ENCODE results near the gene B4GALNT1. TPM values are rescaled to one million over a fixed set of nuclear protein-coding genes. Genes with fewer than 3 reads are reported as not detected.

Gene B4GALNT1
- polyA plus RNA-seq, 1 donor = 1.9 TPM

DNA sequence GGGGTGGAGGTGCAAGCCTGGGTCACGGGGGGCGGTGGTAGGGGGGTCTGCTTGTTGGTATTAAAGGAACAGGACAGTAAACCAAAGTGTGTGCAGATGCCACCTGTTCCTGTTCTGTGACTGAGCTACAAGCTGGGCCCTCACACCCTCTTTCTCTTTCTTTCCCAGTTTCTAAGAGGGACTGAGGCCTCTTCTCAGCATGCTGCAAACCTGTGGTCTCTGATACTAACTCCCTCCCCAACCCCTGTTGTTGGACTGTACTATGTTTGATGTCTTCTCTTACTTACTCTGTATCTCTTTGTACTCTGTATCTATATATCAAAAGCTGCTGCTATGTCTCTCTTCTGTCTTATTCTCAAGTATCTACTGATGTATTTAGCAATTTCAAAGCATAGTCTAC, 49.0 kb downstream of the B4GALNT1 start:
- no peak for DNase-seq

DNA sequence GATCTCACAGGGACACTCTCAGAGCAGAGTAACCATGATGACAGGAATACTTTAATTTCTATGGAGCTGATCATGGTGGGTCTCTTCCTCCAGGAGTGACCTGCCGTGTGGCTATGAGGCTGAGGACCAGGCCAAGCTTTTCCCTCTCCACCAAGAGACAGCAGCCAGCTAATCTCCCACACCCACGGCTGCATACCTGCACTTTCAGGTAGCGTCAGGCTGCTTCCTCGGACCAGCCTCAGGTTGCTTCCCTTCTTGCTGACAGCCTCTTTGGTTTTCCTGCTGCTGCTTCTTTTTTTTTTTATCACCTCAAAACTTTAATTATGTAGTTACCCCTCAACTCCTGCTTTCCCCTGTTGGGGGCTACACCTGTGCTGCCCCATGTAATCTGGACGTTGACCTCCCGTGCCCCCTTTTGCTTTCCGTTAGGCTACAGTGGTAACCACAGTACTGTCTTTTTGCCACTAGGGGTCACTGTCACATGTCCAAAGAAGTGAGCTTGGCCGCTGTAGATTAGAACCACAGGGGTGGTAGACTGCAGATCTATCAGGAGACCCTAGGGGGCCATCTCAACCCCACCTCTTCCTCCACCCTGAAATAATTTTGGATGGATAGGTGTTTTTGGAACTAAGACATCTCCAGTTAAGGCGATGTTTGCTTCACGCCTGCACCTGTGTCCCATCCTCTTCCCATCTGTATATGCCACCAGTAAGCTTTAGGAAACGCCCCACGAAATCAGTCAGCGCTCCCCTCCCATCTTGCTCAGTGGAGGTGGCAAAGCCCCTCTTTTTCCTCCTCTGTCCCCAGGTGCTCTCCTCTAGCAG, 49.8 kb downstream of the B4GALNT1 start:
- DNase-seq = peak; percentile 77

DNA sequence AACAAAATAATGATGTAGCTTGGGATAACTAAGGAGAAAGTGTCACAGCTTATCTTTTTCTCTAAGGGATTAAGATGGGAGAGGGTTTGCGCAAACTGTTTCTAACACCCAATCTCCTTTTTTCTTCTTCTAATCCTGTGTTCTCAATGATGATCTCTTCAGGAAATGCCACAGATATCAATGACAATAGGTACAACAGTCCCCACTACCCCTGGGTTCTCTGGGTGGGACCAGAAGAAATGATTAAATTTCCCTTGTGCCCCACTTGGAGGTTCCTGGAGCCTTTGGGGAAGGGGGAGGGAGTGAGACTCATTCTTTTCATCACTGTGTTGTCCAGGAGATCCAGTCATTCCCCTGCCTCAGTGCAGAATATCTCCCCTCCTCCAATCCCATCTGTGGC, 50.6 kb downstream of the B4GALNT1 start:
- DNase-seq = no peak

DNA sequence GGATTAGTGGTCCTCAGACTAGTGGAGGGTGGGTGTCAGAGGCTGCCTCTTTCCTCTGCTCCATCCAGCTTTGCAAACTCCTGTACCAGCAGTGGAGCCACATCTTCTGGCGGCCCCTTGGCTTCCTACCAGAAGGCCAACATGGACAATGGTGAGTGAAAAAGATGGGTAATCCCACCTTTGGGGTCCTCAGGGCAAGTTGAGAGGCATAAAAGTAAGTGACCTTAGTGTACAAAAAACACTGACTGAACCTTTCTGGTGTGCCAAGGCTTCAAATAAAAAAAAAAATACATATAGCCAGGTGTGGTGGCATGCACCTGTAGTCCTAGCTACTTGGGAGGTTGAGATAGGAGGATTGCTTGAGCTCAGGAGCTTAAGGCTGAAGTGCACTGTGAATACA, 51.2 kb downstream of the B4GALNT1 start:
- DNase-seq = no peak

DNA sequence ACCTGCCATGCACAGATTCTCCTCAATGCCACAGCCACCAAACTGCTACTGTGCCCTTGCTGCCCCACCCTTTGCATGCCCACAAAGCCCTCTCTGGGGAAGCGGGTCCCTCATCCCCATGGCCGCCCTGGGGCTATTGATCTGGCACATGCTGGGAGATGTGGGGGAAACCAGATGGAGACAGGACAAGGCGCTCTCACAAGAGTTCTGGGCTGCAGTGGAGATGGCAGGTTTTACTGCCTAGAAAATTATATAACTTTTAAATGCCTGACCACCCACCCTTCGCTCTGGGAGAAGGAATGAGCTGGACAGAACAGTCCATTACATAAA, 52.6 kb downstream of the B4GALNT1 start:
- no peak for DNase-seq

DNA sequence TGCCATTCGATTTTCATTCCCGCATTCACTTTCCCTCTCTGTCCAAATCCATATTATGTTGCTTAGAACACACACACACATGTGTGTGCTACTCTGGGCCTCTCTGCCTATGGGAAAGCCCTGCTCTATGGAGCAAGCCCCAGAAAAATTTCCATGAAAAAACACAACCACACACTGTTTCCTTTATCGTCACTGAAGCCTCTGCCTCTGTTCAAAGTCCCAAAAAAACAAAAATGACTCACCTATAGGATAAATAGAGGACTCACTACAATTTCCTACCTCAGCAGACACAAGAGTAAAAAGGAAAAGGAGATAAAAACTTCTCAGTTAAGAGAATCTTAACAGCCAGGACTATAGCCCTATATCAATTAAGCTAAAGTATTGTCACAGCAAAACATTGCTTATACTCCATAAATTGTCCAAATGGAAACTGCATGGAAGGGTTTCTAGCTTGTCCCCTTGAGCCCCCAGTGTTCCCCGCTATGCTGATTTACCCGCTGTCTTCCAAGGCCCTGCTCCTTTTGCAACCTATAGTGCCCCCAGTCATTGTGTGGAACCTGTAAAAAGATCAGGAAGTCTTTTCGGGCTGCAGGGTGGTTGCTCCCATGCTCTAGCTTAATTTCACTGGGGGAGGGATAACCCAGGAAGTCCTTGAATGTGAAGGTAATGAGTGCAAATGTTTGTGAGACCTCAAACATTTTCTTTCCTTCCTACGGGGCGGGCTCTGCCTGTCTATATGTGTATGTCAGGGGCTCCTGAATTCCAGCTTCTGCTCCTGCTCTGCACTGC, 53.1 kb downstream of the B4GALNT1 start:
- no peak for DNase-seq

DNA sequence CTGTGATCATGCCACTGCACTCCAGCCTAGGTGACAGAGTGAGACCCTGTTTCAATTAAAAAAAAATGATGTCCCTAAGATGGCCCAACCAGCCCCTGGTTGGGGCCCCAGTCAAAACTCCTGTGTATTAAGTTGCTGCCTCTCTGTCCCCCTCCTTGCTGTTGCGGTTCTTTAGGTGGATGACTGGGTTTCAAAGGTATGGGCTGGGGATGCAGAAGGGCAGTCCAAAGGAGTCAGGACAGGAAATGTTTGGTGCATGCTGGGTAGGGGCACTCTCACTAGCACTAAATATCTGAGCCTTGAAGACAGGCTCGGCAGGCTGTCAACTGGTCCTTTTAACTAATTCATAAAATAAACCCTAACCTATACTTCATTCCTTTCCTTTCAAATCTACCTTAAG, 54.0 kb downstream of the B4GALNT1 start:
- DNase-seq = no peak

DNA sequence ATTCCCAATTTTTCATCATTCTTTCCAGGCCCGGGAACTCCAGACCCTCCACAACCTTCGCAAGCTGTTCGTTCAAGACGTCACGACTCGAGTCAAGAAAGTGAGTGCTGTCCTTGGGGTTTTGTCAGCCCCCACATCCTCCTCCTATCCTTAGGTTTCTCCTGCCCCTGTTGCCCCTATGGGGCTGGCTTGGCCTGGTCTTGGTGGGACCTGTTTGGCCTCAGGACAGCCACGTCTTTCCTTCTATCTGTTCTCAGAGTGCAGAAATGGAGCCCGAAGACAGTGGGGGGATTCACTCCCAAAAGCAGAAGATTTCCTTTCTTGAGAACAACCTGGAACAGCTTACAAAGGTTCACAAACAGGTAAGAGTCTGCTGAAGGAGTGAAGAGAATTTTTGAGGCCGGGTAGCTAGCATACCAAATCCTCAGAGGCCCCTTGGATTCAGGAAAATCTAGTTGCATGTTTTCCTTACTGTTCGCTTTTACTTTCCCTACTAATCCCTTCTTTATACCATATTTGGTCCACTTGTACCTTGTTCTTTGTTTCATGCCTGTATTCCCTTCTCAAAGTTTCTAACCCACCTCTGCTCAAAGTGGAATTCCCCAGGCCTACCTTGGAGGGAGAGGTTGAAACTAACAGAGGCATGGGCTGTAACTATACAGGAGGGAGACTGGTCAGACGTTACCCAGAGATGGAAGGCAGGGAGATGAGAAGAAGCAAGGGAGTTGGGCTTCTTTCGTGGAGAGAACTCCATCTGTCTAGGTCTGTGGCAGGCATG, 54.8 kb downstream of the B4GALNT1 start:
- no peak for DNase-seq

DNA sequence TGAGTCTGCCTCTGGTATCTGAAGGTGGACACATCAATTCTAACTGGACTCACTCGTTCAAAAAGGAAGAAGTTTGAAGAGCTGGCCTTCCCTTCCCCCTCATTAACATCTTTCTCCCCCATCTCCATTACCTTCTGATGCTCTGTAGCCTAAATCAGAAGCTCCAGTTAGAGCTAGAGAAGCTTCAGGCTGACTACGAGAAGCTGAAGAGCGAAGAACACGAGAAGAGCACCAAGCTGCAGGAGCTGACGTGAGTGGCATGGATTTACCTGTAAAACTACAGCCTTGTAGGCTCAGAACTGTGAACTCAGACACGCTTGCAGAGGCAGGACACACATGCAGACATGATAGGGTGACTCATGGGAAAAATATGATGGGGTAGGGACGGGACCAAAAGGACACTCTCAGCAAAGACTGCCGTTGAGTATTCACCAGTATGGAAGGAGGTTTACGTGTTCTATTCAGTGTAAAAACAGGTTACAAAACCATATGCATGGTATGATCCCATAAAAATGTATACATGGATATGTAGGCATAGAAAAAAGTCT, 56.3 kb downstream of the B4GALNT1 start:
- no peak for DNase-seq

Other genes starting within 250 kb of the B4GALNT1 start
- 49.4 TPM for gene R3HDM2, start 202.2 kb downstream of the B4GALNT1 start, polyA plus RNA-seq (ENCODE audit: insufficient read length)
- gene INHBC, start 198.4 kb downstream of the B4GALNT1 start, polyA plus RNA-seq (ENCODE audit: insufficient read length) = not detected
- gene INHBE, start 177.9 kb downstream of the B4GALNT1 start, polyA plus RNA-seq (ENCODE audit: insufficient read length) = 0.90 TPM
- 8.2 TPM for gene GLI1, start 173.4 kb downstream of the B4GALNT1 start, polyA plus RNA-seq (ENCODE audit: insufficient read length)
- 8.3 TPM for gene ARHGAP9, start 153.3 kb downstream of the B4GALNT1 start, polyA plus RNA-seq (ENCODE audit: insufficient read length)
- gene MARS1, start 145.1 kb downstream of the B4GALNT1 start, polyA plus RNA-seq (ENCODE audit: insufficient read length) = 98.7 TPM
- 9.2 TPM for gene DDIT3, start 112.7 kb downstream of the B4GALNT1 start, polyA plus RNA-seq (ENCODE audit: insufficient read length)
- gene MBD6, start 110.4 kb downstream of the B4GALNT1 start, polyA plus RNA-seq (ENCODE audit: insufficient read length) = 46.2 TPM
- 157 TPM for gene DCTN2, start 86.0 kb downstream of the B4GALNT1 start, polyA plus RNA-seq (ENCODE audit: insufficient read length)
- gene KIF5A, start 83.2 kb downstream of the B4GALNT1 start, polyA plus RNA-seq (ENCODE audit: insufficient read length) = not detected
- gene PIP4K2C, start 42.0 kb downstream of the B4GALNT1 start, polyA plus RNA-seq (ENCODE audit: insufficient read length) = 12.1 TPM
- 21.8 TPM for gene DTX3, start 28.4 kb downstream of the B4GALNT1 start, polyA plus RNA-seq (ENCODE audit: insufficient read length)
- 31.7 TPM for gene ARHGEF25, start 21.8 kb downstream of the B4GALNT1 start, polyA plus RNA-seq (ENCODE audit: insufficient read length)
- gene OS9, start 60.9 kb upstream of the B4GALNT1 start, polyA plus RNA-seq (ENCODE audit: insufficient read length) = 118 TPM
- 8.6 TPM for gene AGAP2, start 105.5 kb upstream of the B4GALNT1 start, polyA plus RNA-seq (ENCODE audit: insufficient read length)
- gene TSPAN31, start 111.8 kb upstream of the B4GALNT1 start, polyA plus RNA-seq (ENCODE audit: insufficient read length) = 45.5 TPM
- gene CDK4, start 119.1 kb upstream of the B4GALNT1 start, polyA plus RNA-seq (ENCODE audit: insufficient read length) = 133 TPM
- 9.6 TPM for gene MARCHF9, start 121.9 kb upstream of the B4GALNT1 start, polyA plus RNA-seq (ENCODE audit: insufficient read length)
- gene CYP27B1, start 133.9 kb upstream of the B4GALNT1 start, polyA plus RNA-seq (ENCODE audit: insufficient read length) = 1.0 TPM
- 22.1 TPM for gene METTL1, start 138.9 kb upstream of the B4GALNT1 start, polyA plus RNA-seq (ENCODE audit: insufficient read length)
- gene EEF1AKMT3, start 139.4 kb upstream of the B4GALNT1 start, polyA plus RNA-seq (ENCODE audit: insufficient read length) = 6.0 TPM
- gene TSFM, start 149.6 kb upstream of the B4GALNT1 start, polyA plus RNA-seq (ENCODE audit: insufficient read length) = 31.9 TPM
- 18.5 TPM for gene AVIL, start 185.5 kb upstream of the B4GALNT1 start, polyA plus RNA-seq (ENCODE audit: insufficient read length)
- gene CTDSP2, start 213.5 kb upstream of the B4GALNT1 start, polyA plus RNA-seq (ENCODE audit: insufficient read length) = 200 TPM